Left renal pelvis (tissue), 4 donors: ENCODE results near the gene SLC7A4. TPM values are rescaled to one million over a fixed set of nuclear protein-coding genes. Genes with fewer than 3 reads are reported as not detected.

Source experiments
- DNase-seq, 4 donors: peaks; one replicate each; pipeline ENCODE4 v3.0.0-alpha.2; 2013; ENCODE audit warnings: low read depth in 4 of 4, low spot score in 3 of 4
- polyA plus RNA-seq, 4 donors: library from polyadenylated mRNA; unstranded; fragments of 120-200 nt; gene quantifications; one replicate each; pipeline ENCODE4 v1.2.1, GENCODE V29; 2013; ENCODE audit not compliant: insufficient read length in 4 of 4

The SLC7A4 gene
- polyA plus RNA-seq, 4 donors: 1.2 to 5.8 (median 1.3) TPM

DNA sequence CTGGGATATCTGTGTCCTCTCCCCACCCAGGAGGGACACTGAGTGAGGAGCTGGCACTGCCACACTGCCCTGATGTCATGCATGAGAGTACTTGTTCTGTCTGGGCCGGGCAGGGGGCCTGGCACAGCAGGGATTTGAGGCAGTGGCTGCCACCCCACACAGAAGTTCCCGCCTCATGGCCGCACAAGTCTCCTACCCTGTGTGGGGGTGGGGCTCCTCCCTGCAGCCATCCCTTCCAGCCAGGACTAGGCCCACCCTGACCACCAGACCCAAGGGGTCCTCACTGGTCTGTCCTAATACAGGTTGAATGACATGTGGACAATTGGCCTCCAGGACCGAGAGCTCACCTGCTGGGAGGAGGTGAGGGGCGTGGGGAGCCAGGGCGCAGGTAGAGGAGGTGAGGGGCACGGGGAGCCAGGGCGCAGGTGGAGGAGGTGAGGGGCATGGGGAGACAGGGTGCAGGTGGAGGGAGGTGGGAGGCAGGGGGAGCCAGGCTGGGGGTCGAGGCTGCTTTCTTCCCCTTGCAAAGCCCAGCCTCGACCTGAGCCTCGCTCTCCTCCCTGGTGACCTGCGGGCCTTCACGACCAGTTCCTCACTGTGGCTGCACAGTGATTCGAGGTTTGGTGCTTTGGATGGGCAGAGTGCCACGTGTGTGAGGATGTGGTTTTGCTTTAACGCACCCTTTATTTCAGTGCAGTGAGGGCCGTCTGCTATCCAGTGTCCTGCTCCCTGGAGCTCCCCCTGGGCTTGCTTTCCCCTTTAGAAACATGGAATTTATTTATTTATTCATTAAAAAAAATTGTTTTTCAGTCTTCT lies 42.8 kb downstream of the SLC7A4 start:
- no peak for DNase-seq

DNA sequence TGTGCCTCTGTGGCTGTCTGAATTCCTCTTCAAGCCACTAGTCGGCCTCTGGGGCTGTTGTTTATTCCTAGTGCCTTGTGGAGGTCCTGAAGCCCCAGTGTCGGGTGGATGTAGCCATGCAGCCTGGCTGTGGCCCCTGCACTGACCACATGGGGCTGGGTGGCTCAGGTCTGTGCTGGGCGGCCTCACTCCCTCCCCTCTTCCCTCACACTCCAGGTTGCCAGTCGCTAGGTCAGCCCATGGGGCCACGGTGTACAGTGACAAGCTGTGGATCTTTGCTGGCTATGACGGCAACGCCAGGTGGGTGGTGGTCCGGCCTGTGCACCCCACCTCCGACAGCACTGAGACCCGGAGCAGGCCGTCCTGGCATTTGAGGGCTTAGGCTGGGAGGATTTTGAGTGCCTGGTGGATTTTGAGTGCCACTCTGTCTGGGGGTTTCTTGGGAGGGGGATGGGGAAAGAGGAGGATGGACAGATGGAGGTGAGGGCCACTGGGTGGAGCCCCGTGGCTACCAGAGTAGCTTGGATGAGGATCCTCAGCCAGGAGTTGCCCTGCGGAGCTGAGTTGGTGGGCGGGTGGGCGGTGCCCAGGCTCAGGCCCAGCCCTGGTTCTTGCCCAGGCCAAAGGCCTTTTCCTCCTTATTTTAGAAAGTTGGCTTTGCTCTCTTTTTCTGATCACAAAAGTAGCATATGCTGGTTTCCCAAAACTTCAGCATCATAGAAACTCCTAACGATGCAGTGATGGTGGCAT lies 43.6 kb downstream of the SLC7A4 start:
- no peak for DNase-seq

DNA sequence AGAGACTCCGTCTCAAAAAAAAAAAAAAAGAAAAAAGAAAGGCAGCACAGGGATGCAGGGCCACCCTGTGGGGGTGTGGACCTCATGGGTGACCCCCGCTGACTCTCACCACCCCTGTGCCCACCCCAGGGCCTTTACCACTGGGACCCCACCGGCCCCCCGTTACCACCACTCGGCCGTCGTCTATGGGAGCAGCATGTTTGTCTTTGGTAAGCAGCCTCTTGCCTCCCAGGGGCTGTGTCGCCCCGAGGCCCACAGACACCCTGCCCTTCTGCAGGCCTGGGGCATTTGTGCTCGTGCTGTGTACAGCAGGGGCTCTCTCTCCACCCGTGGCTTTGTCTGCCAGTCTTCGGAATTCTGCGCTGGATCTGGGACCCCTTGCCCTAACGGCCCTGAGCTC lies 45.0 kb downstream of the SLC7A4 start:
- DNase-seq: no peak

DNA sequence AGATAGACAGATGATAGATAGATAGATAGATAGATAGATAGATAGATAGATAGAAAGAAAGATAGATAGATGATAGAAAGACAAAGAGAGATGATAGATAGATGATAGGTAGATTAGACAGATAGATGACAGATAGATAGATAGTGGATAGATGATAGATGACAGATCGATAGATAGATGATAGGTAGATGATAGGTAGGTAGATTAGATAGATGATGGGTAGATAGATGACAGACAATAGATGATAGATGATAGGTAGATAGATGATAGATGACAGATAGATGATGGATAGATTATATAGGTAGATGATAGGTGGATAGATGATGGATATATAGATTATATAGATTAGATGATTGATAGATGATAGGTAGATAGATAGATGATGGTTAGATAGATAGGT lies 46.0 kb downstream of the SLC7A4 start:
- DNase-seq: no peak

DNA sequence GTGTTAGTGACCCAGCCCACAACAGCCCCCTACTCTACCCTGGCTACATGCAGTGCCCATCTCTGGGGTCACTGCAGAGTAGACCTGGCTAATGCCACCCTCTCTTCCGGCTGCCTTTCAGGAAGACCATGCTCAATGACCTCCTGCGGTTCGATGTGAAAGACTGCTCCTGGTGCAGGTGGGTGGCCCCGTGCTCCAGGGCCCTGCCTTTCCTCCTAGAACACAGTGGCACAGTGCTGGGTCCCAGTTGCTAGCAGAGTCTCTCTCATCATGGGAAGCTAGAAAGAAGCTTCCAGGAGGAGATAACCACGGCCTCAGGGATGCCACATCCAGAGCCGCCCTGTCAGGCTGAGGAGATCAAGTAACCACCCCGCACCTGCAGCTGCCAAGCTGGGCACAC lies 46.6 kb downstream of the SLC7A4 start:
- no peak for DNase-seq

DNA sequence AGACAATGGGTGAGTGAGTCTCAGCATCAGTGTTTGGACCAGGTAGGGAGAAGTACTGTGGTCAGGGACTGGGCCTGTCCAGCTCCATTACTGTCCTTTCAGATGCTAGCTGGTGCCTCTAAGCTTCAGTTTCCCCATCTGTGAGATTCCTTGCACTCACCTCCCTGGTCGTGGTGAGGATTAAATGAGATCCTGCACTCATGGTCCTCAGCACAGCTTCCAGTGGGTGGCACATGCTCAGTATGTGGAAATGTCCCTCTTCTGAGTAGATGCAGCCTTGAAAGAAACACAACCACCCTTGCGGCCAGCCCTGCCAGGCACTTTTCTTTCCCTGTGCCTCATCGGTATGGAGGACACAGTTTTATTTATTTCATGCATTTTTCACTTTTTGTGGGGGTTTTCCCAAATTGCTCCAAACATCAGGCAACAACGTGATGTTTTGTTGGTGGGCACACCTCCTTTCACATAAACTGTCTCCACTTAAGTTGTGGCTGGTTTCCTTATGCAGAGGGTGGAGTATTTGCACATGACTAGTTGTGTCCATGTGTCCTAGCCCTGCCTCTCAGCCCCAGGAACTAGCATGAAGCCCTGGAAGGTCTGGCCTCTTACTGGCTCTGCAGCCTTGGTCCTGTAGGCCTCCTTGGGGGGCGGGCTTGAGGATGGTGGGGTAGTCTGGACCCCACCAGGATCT lies 49.1 kb downstream of the SLC7A4 start:
- DNase-seq: no peak

DNA sequence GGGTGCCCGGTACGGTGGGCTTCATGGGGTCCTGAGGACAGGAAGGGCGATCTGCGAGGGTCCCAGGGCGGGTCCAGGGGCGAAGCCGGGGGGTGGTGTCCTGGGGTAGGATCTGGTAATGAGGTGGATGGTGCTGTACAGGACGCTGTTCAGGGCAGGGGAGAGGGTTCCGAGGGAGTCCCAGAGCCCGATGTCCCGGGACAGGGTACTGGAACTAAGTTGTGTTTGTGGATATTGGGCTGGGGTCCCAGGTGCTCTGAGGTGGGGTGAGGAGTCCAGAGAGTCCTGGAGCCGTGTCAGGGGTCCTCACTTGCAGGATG lies 49.8 kb downstream of the SLC7A4 start:
- DNase-seq: no peak

DNA sequence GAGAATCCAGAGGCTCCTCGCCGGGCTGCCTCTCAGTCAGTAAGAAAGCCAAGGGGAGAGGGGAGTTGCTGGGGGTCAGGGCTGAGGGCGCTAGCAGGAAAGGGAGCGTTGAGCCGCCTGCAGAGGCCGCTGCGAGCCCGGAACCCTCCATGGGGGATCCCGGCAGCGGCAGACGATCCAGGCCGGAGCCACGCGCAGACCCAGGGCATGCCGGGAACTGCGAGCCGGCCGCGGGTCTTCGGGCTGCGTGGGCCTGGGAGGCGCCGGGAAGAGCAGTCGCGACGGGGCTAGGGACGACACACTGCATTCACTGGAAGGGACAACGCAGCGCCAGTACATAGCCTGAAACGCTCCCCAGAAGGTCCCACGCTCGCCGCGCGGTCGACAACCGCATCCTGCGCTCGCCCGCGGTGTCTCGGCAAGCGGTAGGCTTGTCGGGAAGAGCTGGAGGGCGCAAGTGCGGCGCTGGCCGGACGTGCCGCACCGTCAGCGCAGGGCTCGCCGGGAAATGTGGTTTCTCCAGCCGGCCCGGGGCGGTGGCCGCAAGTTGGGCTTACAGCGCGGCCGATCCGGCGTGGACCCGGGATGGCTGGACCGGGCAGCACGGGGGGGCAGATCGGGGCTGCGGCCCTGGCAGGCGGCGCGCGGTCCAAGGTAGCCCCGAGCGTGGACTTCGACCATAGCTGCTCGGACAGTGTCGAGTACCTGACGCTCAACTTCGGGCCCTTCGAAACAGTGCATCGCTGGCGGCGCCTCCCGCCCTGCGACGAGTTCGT lies 50.4 kb downstream of the SLC7A4 start, which contains the start of gene LZTR1:
Gene LZTR1 (plus strand): TSS at position 511 of the 776 bp plus-strand sequence. CDS start 75 bp downstream, at position 586.
- DNase-seq: peak; percentile 62 to 72 (median 66)

DNA sequence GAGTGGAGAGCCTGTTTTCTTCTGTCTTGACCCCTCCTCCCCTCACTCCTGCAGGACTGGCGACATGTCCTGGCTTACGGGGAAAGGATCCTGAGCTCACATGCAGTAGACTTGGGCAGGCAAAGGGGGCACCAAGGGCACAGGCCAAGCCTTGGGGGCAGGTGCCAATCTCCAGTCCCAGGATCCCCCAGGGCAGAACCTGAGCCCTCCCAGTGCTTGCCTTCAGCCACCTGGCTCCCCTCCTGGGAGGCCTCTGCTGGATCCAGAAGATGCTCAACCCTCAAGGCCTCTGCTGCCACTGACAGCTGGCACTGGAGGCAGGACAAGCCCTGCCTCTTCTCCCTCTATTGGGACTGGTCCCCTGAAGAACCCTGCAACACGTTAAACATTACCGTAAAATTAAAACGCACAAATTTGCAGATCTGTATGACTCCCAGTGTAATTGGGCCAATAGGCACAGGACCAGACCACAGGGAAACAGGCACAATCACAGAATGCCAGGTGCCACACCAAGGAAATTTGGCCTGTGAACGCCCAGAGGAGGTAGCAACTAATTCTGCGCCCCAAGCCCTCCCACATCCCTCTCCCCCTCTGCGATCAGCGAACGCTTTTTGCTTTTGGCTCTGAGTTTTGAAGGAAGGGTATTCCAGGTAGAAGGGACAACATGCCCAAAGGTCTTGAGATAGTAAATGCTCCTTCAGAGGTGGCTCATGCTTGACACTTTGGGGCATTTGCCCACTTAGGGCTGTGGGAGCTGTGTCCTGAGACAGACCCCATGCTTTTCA lies 51.2 kb downstream of the SLC7A4 start:
- no peak for DNase-seq

DNA sequence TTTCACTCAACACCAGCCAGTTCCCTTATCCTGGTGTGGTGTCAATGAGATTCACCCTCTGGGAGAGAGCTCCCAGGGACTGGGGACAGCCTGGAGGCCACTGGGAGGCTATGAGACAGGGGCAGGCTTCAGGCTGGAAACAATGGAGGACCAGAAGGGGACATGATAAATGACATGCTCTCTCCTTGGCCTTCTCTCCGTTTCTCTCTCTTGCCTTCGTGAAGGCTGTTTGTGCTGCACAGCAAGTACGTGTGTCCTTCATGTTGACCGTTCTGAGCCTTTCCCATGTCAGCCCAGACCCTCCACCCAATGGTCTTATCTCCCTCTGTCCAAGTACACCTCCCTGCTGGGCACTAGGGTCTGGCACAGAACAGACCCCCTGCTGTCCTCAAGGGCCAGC lies 51.8 kb downstream of the SLC7A4 start:
- DNase-seq: no peak

DNA sequence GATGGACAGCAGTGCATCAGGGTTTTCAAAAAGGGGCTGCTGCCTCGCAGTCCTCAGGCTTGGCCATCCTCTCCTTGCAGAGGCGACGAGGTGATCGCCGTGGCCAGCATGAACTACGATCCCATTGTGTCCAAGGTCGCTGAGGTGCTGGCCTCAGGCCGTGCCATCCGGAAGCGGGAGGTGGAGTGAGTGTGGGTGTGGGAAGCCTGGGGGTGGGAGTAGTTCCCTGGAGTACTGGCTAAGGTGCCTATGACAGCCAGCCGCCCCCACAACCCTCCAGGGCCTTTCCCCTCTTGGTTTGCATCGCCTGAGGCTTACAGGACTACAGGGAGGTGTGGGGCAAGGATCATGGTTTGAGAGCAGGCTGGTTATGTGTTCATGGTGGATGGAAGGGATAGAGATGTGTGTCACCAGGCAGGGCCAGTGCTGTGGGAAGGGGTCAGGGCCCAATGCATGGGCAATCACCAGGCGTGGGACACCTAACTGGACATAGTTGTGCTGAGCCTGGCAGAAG lies 52.4 kb downstream of the SLC7A4 start:
- no peak for DNase-seq

DNA sequence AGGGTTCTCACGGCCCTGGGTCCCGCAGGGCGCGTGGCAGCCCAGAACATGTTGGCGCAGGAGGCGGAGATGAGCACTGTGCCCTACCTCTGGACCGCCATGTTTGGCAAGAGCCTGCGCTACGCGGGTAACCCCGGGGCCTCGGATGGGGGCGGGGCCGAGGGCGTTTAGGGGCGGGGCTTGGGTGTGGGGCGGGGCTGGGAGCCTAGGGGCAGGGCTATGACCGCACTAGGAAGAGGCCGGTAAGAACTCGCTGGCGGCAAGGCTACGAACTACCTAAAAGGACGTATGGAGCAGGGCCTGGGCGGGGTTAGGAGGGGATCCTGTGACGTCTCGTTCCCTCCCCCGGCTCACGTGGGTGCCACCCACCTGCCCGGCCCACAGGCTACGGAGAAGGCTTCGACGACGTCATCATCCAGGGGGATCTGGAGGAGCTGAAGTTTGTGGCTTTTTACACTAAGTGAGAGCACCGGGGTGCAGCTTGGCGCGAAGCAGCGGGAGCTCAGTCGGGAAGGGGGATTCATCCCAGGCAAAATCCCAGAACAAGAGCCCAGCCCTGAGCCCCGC lies 53.0 kb downstream of the SLC7A4 start:
- DNase-seq: peak in 3 of 4 donors; percentile 48 to 69 (median 59)

Other genes with a start within 250 kb of the SLC7A4 start
- gene PI4KA, start 173.8 kb downstream of the SLC7A4 start, polyA plus RNA-seq: 10 to 100 TPM; 48.9 to 92.8 (median 62.9) TPM
- 10 to 100 TPM; 28.6 to 34.6 (median 31.5) TPM for gene SNAP29, start 173.6 kb downstream of the SLC7A4 start, polyA plus RNA-seq
- 10 to 100 TPM; 63.5 to 71.7 (median 66.7) TPM for gene CRKL, start 115.2 kb downstream of the SLC7A4 start, polyA plus RNA-seq
- 1 to 10 TPM in 3 of 4 donors, under 1 TPM in 1; 0.83 to 1.2 (median 1.1) TPM for gene AIFM3, start 65.3 kb downstream of the SLC7A4 start, polyA plus RNA-seq
- gene LZTR1, start 50.3 kb downstream of the SLC7A4 start, polyA plus RNA-seq: 10 to 100 TPM; 44.2 to 67.4 (median 55.9) TPM
- gene THAP7, start 30.4 kb downstream of the SLC7A4 start, polyA plus RNA-seq: 10 to 100 TPM; 15.4 to 26.2 (median 21.2) TPM
- 1 to 10 TPM; 1.0 to 1.4 (median 1.2) TPM for gene P2RX6, start 17.4 kb downstream of the SLC7A4 start, polyA plus RNA-seq
- gene LRRC74B, start 13.4 kb upstream of the SLC7A4 start, polyA plus RNA-seq: under 1 TPM; 0.06 to 0.24 (median 0.08) TPM